ENCODE measurements around the gene RUNX1. TPM values are rescaled to one million over a fixed set of nuclear protein-coding genes. Genes with fewer than 3 reads are reported as not detected.

RUNX1 gene
- total RNA-seq, 1 experiment from 2014 or later = 55.2 TPM

GRCh38 chr21:35077466-35077865 is 28.4 kb upstream of the RUNX1 start:
- H3K9ac ChIP-seq (ENCODE audit: low read length) = no peak overlapping the region
- no peak overlapping the region for H3K4me2 ChIP-seq (ENCODE audit: low read length)
- no peak overlapping the region for H2AFZ ChIP-seq (ENCODE audit: low read length)

GRCh38 chr21:35075546-35075945 is 26.4 kb upstream of the RUNX1 start:
- Histone ChIP-seq H4K20me1 (ENCODE audit: low read length) (no peaks in the 10 kb centered on the region), H3K9me3 (ENCODE audit: low read length) (no peaks in the 10 kb centered on the region), H3K9ac (ENCODE audit: low read length) (no peak overlapping the region), H3K27ac (ENCODE audit: low read length) (no peak overlapping the region), H3F3A (ENCODE audit: low read length, unreplicated experiment) (no peaks in the 10 kb centered on the region), H3K4me1 (ENCODE audit: insufficient read depth, low read length) (peaks cover 12% of the 10 kb centered on the region), H3K4me3 (ENCODE audit: low read length) (no peak overlapping the region), H3K9me2 (replicated peaks; ENCODE audit: low read length) (no peaks in the 10 kb centered on the region), H2AFZ (ENCODE audit: low read length) (no peak overlapping the region), H3K27me3 (ENCODE audit: low read length) (no peaks in the 10 kb centered on the region), H3K79me2 (ENCODE audit: low read length) (no peaks in the 10 kb centered on the region), H3K4me2 (ENCODE audit: low read length) (no peak overlapping the region), H3K36me3 (ENCODE audit: low read depth, low read length) (no peaks in the 10 kb centered on the region)
- BruUV-seq (replicated peaks) = no TSS peak
- no peak for ATAC-seq
- intact Hi-C loops (cut with micrococcal nuclease) = no loop called here
- no peak for DNase-seq
- CTCF ChIA-PET = no interaction called here
- POLR2A ChIA-PET (ENCODE audit: unreplicated experiment) = interaction anchor here (0.6 kb wide), 1 partner anchor 12 kb away, joined by 5 read pairs; no protein-coding TSS in a partner anchor
- TF ChIP-seq EZH2 (IDR thresholded peaks at IDR 0.05; ENCODE audit: low read length, unreplicated experiment) (no peak), EZH2phosphoT487 (IDR thresholded peaks at IDR 0.05; ENCODE audit: borderline replicate concordance, low read length) (no peak), CTCF (conservative IDR thresholded peaks at IDR 0.05; ENCODE audit: low read depth, low read length) (no peak)

More at GRCh38 chr21:35077466-35077865, 28.4 kb upstream of the RUNX1 start:
- POLR2A ChIA-PET (ENCODE audit: unreplicated experiment) = no interaction called here
- no peak for ATAC-seq
- Histone ChIP-seq H3K27ac (ENCODE audit: low read length) (no peak overlapping the region), H3K4me3 (ENCODE audit: low read length) (no peak overlapping the region), H3K9me3 (ENCODE audit: low read length) (no peaks in the 10 kb centered on the region), H4K20me1 (ENCODE audit: low read length) (no peaks in the 10 kb centered on the region), H3K27me3 (ENCODE audit: low read length) (no peaks in the 10 kb centered on the region), H3K4me1 (ENCODE audit: insufficient read depth, low read length) (no peaks in the 10 kb centered on the region), H3K9me2 (replicated peaks; ENCODE audit: low read length) (no peaks in the 10 kb centered on the region), H3K36me3 (ENCODE audit: low read depth, low read length) (no peaks in the 10 kb centered on the region), H3K79me2 (ENCODE audit: low read length) (no peaks in the 10 kb centered on the region), H3F3A (ENCODE audit: low read length, unreplicated experiment) (no peaks in the 10 kb centered on the region)
- DNase-seq = no peak
- CTCF ChIA-PET = no interaction called here
- intact Hi-C loops (cut with micrococcal nuclease) = no loop called here
- no peak for TF ChIP-seq CTCF (conservative IDR thresholded peaks at IDR 0.05; ENCODE audit: low read depth, low read length)
- TF ChIP-seq EZH2phosphoT487 (IDR thresholded peaks at IDR 0.05; ENCODE audit: borderline replicate concordance, low read length) = no peak
- BruUV-seq (replicated peaks) = no TSS peak

- no peaks in the 10 kb centered on the region for H3K9me3 ChIP-seq (ENCODE audit: low read length)
- peaks cover 12% of the 10 kb centered on the region for H3K4me1 ChIP-seq (ENCODE audit: insufficient read depth, low read length)
- no TSS peak for BruUV-seq (replicated peaks)
- no peaks in the 10 kb centered on the region for H3K79me2 ChIP-seq (ENCODE audit: low read length)
- no peak overlapping the region for H3K9ac ChIP-seq (ENCODE audit: low read length)
- CTCF ChIA-PET = no interaction called here
- TF ChIP-seq CTCF (conservative IDR thresholded peaks at IDR 0.05; ENCODE audit: low read depth, low read length) = no peak
- TF ChIP-seq EZH2phosphoT487 (IDR thresholded peaks at IDR 0.05; ENCODE audit: borderline replicate concordance, low read length) = no peak
- no peak for TF ChIP-seq EZH2 (IDR thresholded peaks at IDR 0.05; ENCODE audit: low read length, unreplicated experiment)
- no peaks in the 10 kb centered on the region for H4K20me1 ChIP-seq (ENCODE audit: low read length)
- DNase-seq = no peak
- no peak overlapping the region for H3K27ac ChIP-seq (ENCODE audit: low read length)
- POLR2A ChIA-PET (ENCODE audit: unreplicated experiment) = no interaction called here
- intact Hi-C loops (cut with micrococcal nuclease) = no loop called here
- H3F3A ChIP-seq (ENCODE audit: low read length, unreplicated experiment) = no peaks in the 10 kb centered on the region
- H3K9me2 ChIP-seq (replicated peaks; ENCODE audit: low read length) = no peaks in the 10 kb centered on the region
- H3K27me3 ChIP-seq (ENCODE audit: low read length) = no peaks in the 10 kb centered on the region
- H2AFZ ChIP-seq (ENCODE audit: low read length) = no peak overlapping the region
- no peak for ATAC-seq
- no peak overlapping the region for H3K4me3 ChIP-seq (ENCODE audit: low read length)
- no peak overlapping the region for H3K4me2 ChIP-seq (ENCODE audit: low read length)
- H3K36me3 ChIP-seq (ENCODE audit: low read depth, low read length) = no peaks in the 10 kb centered on the region
Observed at GRCh38 chr21:35072960-35073359, 23.9 kb upstream of the RUNX1 start.
